GM19463 (cell line): ENCODE data around the gene IFI16.
"Not testable (repeated sequence)": the region's sequence is repeated elsewhere in the genome, so short reads cannot be mapped to it uniquely, and the experiment has no call there.

ENCODE experiments used
- ATAC-seq: cut with Tn5 transposase; IDR thresholded peaks from one replicate; pipeline ENCODE4 v1.9.1; 2021; ENCODE audit warnings: mild to moderate bottlenecking, moderate library complexity; ENCODE audit not compliant: unreplicated experiment

IFI16 gene

GRCh38 chr1:159090286-159091179 is 80.8 kb downstream of the IFI16 start:
- ATAC-seq, result no peak

GRCh38 chr1:159091180-159091560 is 81.5 kb downstream of the IFI16 start:
- ATAC-seq, result no peak

GRCh38 chr1:159091607-159092031 is 81.9 kb downstream of the IFI16 start:
- no peak for ATAC-seq

GRCh38 chr1:159092036-159092760 is 82.5 kb downstream of the IFI16 start:
- no peak for ATAC-seq

- no peak for ATAC-seq
Measured at GRCh38 chr1:159098596-159098995, 88.9 kb downstream of the IFI16 start.

GRCh38 chr1:159100589-159100988 is 90.9 kb downstream of the IFI16 start:
- ATAC-seq, result no peak

- ATAC-seq, result not testable (repeated sequence)
Measured at GRCh38 chr1:159103021-159103420, 93.3 kb downstream of the IFI16 start.
